Neuron (in vitro differentiated cells): ENCODE measurements around the gene NHLRC2.

ENCODE experiments used
- H2AFZ ChIP-seq: one replicate; pipeline ENCODE4 v1.6.1; 2013; ENCODE audit warnings: low read depth, mild to moderate bottlenecking, inconsistent platforms, low read length, moderate library complexity
- H3K27me3 ChIP-seq: one replicate; pipeline ENCODE4 v1.6.1; 2013; ENCODE audit warnings: low read length; ENCODE audit not compliant: insufficient read depth
- H3K36me3 ChIP-seq: one replicate; pipeline ENCODE4 v1.6.1; 2013; ENCODE audit warnings: low read length; ENCODE audit not compliant: insufficient read depth
- H3K4me1 ChIP-seq: one replicate; pipeline ENCODE4 v1.6.1; 2013; ENCODE audit warnings: low read length; ENCODE audit not compliant: insufficient read depth
- H3K4me3 ChIP-seq: 2 replicates; pipeline ENCODE4 v1.5.1; 2013; ENCODE audit warnings: mild to moderate bottlenecking, low read length, moderate library complexity
- H3K9me3 ChIP-seq: one replicate; pipeline ENCODE4 v1.6.1; 2013; ENCODE audit warnings: low read length

NHLRC2 gene

GRCh38 chr10:113899952-113900598 lies 45.6 kb downstream of the NHLRC2 start:
- Histone ChIP-seq H3K27me3 (no peaks in the 10 kb centered on the region), H3K9me3 (no peaks in the 10 kb centered on the region), H2AFZ (no peak overlapping the region), H3K4me3 (no peak overlapping the region), H3K4me1 (no peaks in the 10 kb centered on the region), H3K36me3 (peaks cover 62% of the 10 kb centered on the region)

- Histone ChIP-seq H3K36me3 (peaks cover 65% of the 10 kb centered on the region), H2AFZ (no peak overlapping the region), H3K4me3 (no peak overlapping the region), H3K27me3 (no peaks in the 10 kb centered on the region), H3K4me1 (no peaks in the 10 kb centered on the region), H3K9me3 (no peaks in the 10 kb centered on the region)
Measured at GRCh38 chr10:113905756-113906155, 51.3 kb downstream of the NHLRC2 start.

GRCh38 chr10:113907166-113907565 lies 52.7 kb downstream of the NHLRC2 start:
- Histone ChIP-seq H3K27me3 (no peaks in the 10 kb centered on the region), H2AFZ (no peak overlapping the region), H3K9me3 (no peaks in the 10 kb centered on the region), H3K4me3 (no peak overlapping the region), H3K36me3 (peaks cover 60% of the 10 kb centered on the region), H3K4me1 (no peaks in the 10 kb centered on the region)

- Histone ChIP-seq H3K4me1 (no peaks in the 10 kb centered on the region), H2AFZ (no peak overlapping the region), H3K4me3 (no peak overlapping the region), H3K36me3 (peaks cover 55% of the 10 kb centered on the region), H3K27me3 (no peaks in the 10 kb centered on the region), H3K9me3 (no peaks in the 10 kb centered on the region)
Measured at GRCh38 chr10:113908236-113908635, 53.8 kb downstream of the NHLRC2 start.

GRCh38 chr10:113911113-113911512 lies 56.7 kb downstream of the NHLRC2 start:
- Histone ChIP-seq H3K4me3 (no peak overlapping the region), H2AFZ (no peak overlapping the region), H3K36me3 (peaks cover 33% of the 10 kb centered on the region), H3K9me3 (no peaks in the 10 kb centered on the region), H3K27me3 (no peaks in the 10 kb centered on the region), H3K4me1 (no peaks in the 10 kb centered on the region)

- Histone ChIP-seq H3K4me1 (no peaks in the 10 kb centered on the region), H3K4me3 (no peak overlapping the region), H3K9me3 (no peaks in the 10 kb centered on the region), H3K27me3 (no peaks in the 10 kb centered on the region), H2AFZ (no peak overlapping the region), H3K36me3 (peaks cover 33% of the 10 kb centered on the region)
Measured at GRCh38 chr10:113911839-113912238, 57.4 kb downstream of the NHLRC2 start.

GRCh38 chr10:113912582-113912981 lies 58.1 kb downstream of the NHLRC2 start:
- Histone ChIP-seq H2AFZ (no peak overlapping the region), H3K9me3 (no peaks in the 10 kb centered on the region), H3K27me3 (no peaks in the 10 kb centered on the region), H3K4me1 (no peaks in the 10 kb centered on the region), H3K4me3 (no peak overlapping the region), H3K36me3 (peaks cover 31% of the 10 kb centered on the region)

GRCh38 chr10:113914956-113915355 lies 60.5 kb downstream of the NHLRC2 start:
- Histone ChIP-seq H3K4me1 (no peaks in the 10 kb centered on the region), H3K4me3 (no peak overlapping the region), H3K27me3 (no peaks in the 10 kb centered on the region), H2AFZ (no peak overlapping the region), H3K9me3 (no peaks in the 10 kb centered on the region), H3K36me3 (peaks cover 22% of the 10 kb centered on the region)

GRCh38 chr10:113915540-113915939 lies 61.1 kb downstream of the NHLRC2 start:
- Histone ChIP-seq H3K4me1 (no peaks in the 10 kb centered on the region), H3K4me3 (no peak overlapping the region), H3K27me3 (no peaks in the 10 kb centered on the region), H3K9me3 (no peaks in the 10 kb centered on the region), H2AFZ (no peak overlapping the region), H3K36me3 (peaks cover 22% of the 10 kb centered on the region)

GRCh38 chr10:113916053-113916452 lies 61.6 kb downstream of the NHLRC2 start:
- H3K4me3 ChIP-seq, result no peak overlapping the region
- H3K9me3 ChIP-seq, result no peaks in the 10 kb centered on the region
- H3K27me3 ChIP-seq, result no peaks in the 10 kb centered on the region
- no peaks in the 10 kb centered on the region for H3K4me1 ChIP-seq
- peaks cover 22% of the 10 kb centered on the region for H3K36me3 ChIP-seq
- no peak overlapping the region for H2AFZ ChIP-seq

- H3K27me3 ChIP-seq, result no peaks in the 10 kb centered on the region
- H3K4me3 ChIP-seq, result no peak overlapping the region
- H2AFZ ChIP-seq, result no peak overlapping the region
- no peaks in the 10 kb centered on the region for H3K4me1 ChIP-seq
- H3K9me3 ChIP-seq, result no peaks in the 10 kb centered on the region
- peaks cover 15% of the 10 kb centered on the region for H3K36me3 ChIP-seq
Measured at GRCh38 chr10:113917636-113918035, 63.2 kb downstream of the NHLRC2 start.

- Histone ChIP-seq H3K27me3 (no peaks in the 10 kb centered on the region), H3K4me1 (no peaks in the 10 kb centered on the region), H2AFZ (no peak overlapping the region), H3K9me3 (no peaks in the 10 kb centered on the region), H3K4me3 (no peak overlapping the region), H3K36me3 (peaks cover 10% of the 10 kb centered on the region)
Measured at GRCh38 chr10:113920114-113920513, 65.7 kb downstream of the NHLRC2 start.

GRCh38 chr10:113920875-113921274 lies 66.4 kb downstream of the NHLRC2 start:
- H2AFZ ChIP-seq, result no peak overlapping the region
- H3K9me3 ChIP-seq, result no peaks in the 10 kb centered on the region
- no peaks in the 10 kb centered on the region for H3K27me3 ChIP-seq
- H3K4me1 ChIP-seq, result no peaks in the 10 kb centered on the region
- H3K4me3 ChIP-seq, result no peak overlapping the region
- H3K36me3 ChIP-seq, result peaks cover 10% of the 10 kb centered on the region
